OCI-LY3 (cell line): Measurements from ENCODE around the gene HAUS2.
"Not testable (repeated sequence)": the region's sequence is repeated elsewhere in the genome, so short reads cannot be mapped to it uniquely, and the experiment has no call there.

Experiments used
- H2AFZ ChIP-seq: fragments of 200-600, 300-600 bp; shearing (Covaris generic); 2 replicates; pipeline ENCODE4 v1.6.0; 2014; ENCODE audit warnings: antibody characterized with exemption, low read depth, low read length
- H3K27ac ChIP-seq: fragments of 200-600, 300-600 bp; sonication (generic); 2 replicates; pipeline ENCODE4 v1.5.1; 2014; ENCODE audit warnings: mild to moderate bottlenecking, low read length, moderate library complexity, mixed read lengths
- H3K27me3 ChIP-seq: fragments of 200-600, 300-600 bp; sonication (generic); 2 replicates; pipeline ENCODE4 v1.6.1; 2014; ENCODE audit warnings: low read depth, low read length, mixed read lengths
- H3K36me3 ChIP-seq: fragments of 200-600, 300-600 bp; sonication (generic); replicated peaks from 2 replicates; pipeline ENCODE3; 2014; ENCODE audit warnings: low read depth, low read length, mixed read lengths
- H3K4me1 ChIP-seq: fragments of 300-600, 200-600 bp; sonication (generic); 2 replicates; pipeline ENCODE4 v1.6.1; 2014; ENCODE audit warnings: low read length, mixed read lengths
- H3K4me2 ChIP-seq: fragments of 200-600, 300-600 bp; sonication (generic); 2 replicates; pipeline ENCODE4 v1.6.1; 2014; ENCODE audit warnings: low read length, mixed read lengths
- H3K4me3 ChIP-seq: fragments of 300-600, 200-600 bp; sonication (generic); 2 replicates; pipeline ENCODE4 v1.5.1; 2014; ENCODE audit warnings: antibody characterized with exemption, mild to moderate bottlenecking, low read length, moderate library complexity
- H3K79me2 ChIP-seq: fragments of 300-600, 200-600 bp; shearing (Covaris generic); 2 replicates; pipeline ENCODE4 v1.6.1; 2014; ENCODE audit warnings: mild to moderate bottlenecking, low read length, mixed read lengths
- H3K9ac ChIP-seq: fragments of 300-600, 200-600 bp; shearing (Covaris generic); 2 replicates; pipeline ENCODE4 v1.6.0; 2014; ENCODE audit warnings: mild to moderate bottlenecking, low read length, moderate library complexity
- H3K9me3 ChIP-seq: fragments of 200-600, 300-600 bp; shearing (Covaris generic); 2 replicates; pipeline ENCODE4 v1.6.1; 2014; ENCODE audit warnings: low read length, mixed read lengths; ENCODE audit not compliant: insufficient read depth
- H4K20me1 ChIP-seq: fragments of 200-600, 300-600 bp; sonication (generic); 2 replicates; pipeline ENCODE4 v1.6.1; 2016; ENCODE audit warnings: low read length, mixed read lengths; ENCODE audit not compliant: insufficient read depth
- CTCF ChIP-seq: fragments of 200-600, 300-600 bp; sonication (generic); IDR thresholded peaks from 2 replicates; pipeline ENCODE4 v1.5.1; 2014; ENCODE audit warnings: antibody characterized with exemption, low read length, low read depth
- EZH2phosphoT487 ChIP-seq: fragments of 200-600 bp; shearing (Covaris generic); IDR thresholded peaks from 2 replicates; pipeline ENCODE4 v1.6.1; 2018; ENCODE audit warnings: antibody characterized with exemption, mixed run types, low read depth

The HAUS2 gene

GRCh38 chr15:42553554-42553953 is 4.9 kb downstream of the HAUS2 start:
- Histone ChIP-seq H3K79me2 (peaks cover 83% of the 10 kb centered on the region), H3K27ac (no peak overlapping the region), H3K4me1 (peaks cover 14% of the 10 kb centered on the region), H3K9me3 (no peaks in the 10 kb centered on the region), H2AFZ (no peak overlapping the region), H3K36me3 (no peaks in the 10 kb centered on the region), H4K20me1 (no peaks in the 10 kb centered on the region; the same call in 1 of the 2 replicates), H3K4me2 (no peak overlapping the region), H3K4me3 (no peak overlapping the region), H3K9ac (no peak overlapping the region), H3K27me3 (no peaks in the 10 kb centered on the region)
- no peak for TF ChIP-seq CTCF
- no peak for TF ChIP-seq EZH2phosphoT487

- H3K27ac ChIP-seq, H4K20me1 ChIP-seq, H3K9me3 ChIP-seq, H3K9ac ChIP-seq, H3K4me3 ChIP-seq, H3K27me3 ChIP-seq, H3K4me1 ChIP-seq, H2AFZ ChIP-seq, H3K4me2 ChIP-seq: not testable (repeated sequence)
- H3K79me2 ChIP-seq, result peaks cover 57% of the 10 kb centered on the region
- peaks cover 20% of the 10 kb centered on the region for H3K36me3 ChIP-seq
Observed at GRCh38 chr15:42556550-42557207, 8.0 kb downstream of the HAUS2 start.

- TF ChIP-seq EZH2phosphoT487 (no peak), CTCF (no peak)
- no peaks in the 10 kb centered on the region for H3K9me3 ChIP-seq
- no peaks in the 10 kb centered on the region for H4K20me1 ChIP-seq
- H2AFZ ChIP-seq, result no peak overlapping the region
- peaks cover 24% of the 10 kb centered on the region for H3K36me3 ChIP-seq
- H3K4me1 ChIP-seq, result no peaks in the 10 kb centered on the region
- H3K79me2 ChIP-seq, result peaks cover 37% of the 10 kb centered on the region
- H3K4me2 ChIP-seq, result no peak overlapping the region
- no peak overlapping the region for H3K27ac ChIP-seq
- H3K27me3 ChIP-seq, result no peaks in the 10 kb centered on the region
- no peak overlapping the region for H3K4me3 ChIP-seq
- no peak overlapping the region for H3K9ac ChIP-seq
Observed at GRCh38 chr15:42558739-42559138, 10.1 kb downstream of the HAUS2 start.

DNA sequence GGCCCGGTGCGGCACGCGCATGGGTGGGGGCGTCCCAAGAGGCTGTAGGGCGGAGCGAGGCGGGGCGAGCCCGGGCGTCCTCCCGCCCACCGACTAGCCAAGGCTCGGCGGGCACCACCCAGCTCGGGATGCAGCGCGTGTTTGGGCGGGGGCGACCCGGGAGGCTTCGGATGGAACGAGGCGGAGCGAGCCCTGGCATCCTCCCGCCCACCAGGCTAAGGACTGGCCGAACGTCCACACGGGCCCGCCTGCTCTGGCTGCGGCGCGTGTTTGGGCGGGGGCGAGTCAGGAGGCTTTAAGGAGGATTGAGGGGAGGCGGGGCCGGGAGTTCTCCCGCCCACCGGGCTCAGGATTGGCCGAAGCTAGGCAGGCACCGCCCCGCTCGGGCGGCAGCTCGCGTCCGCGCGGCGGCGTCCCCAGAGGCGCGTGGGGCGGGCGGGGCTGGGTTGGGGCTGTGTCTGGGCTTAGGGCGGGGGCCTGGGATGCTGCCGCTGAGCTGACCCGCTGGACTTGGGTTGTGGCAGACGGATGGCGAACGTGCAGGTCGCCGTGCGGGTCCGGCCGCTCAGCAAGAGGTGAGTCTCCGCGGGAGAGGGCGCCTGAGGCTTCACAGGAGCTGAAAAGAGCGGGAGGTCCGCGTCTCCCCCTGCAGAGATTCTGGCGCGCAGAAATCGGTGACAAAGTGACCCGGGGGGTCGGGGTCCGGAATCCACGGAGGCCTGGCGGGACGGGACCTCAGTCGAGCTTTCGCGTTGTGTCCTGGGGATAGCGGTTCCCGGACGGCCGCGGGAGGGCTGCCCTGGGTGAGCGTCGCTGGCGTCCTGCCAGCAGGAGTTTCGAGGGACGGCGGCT is 26.8 kb downstream of the HAUS2 start, which contains the start of gene STARD9:
Gene STARD9 (plus strand): TSS at position 419 of the 852 bp plus-strand sequence. CDS start 110 bp downstream, at position 529.
- H4K20me1 ChIP-seq, result no peaks in the 10 kb centered on the region
- peaks cover 14% of the 10 kb centered on the region; the same call in 1 of the 2 replicates for H3K27me3 ChIP-seq
- peak within 1 kb of the TSS; percentile 77 for H3K4me3 ChIP-seq
- TF ChIP-seq EZH2phosphoT487 (no peak), CTCF (no peak)
- peak within 1 kb of the TSS; percentile 47 for H3K9ac ChIP-seq
- H3K4me1 ChIP-seq, result peaks cover 7% of the 10 kb centered on the region; the same call in 1 of the 2 replicates
- 0 out of 2 replicates have a peak, but pooled peaks cover 3% of the 10 kb centered on the region for H3K79me2 ChIP-seq
- H3K36me3 ChIP-seq, result no peaks in the 10 kb centered on the region
- peak within 1 kb of the TSS; percentile 80 for H2AFZ ChIP-seq
- no peaks in the 10 kb centered on the region for H3K9me3 ChIP-seq
- H3K27ac ChIP-seq, result no peak within 1 kb of the TSS
- peak within 1 kb of the TSS; percentile 83 for H3K4me2 ChIP-seq
